NCI-H2081 (cell line): Measurements from ENCODE around the gene MARCHF6.
"Not testable (repeated sequence)": the region's sequence is repeated elsewhere in the genome, so short reads cannot be mapped to it uniquely, and the experiment has no call there.

Experiments
- DNase-seq, 2 experiments: peaks; one replicate each; lab custom pipeline; 2025; lab: John Stamatoyannopoulos, UW

MARCHF6 gene, protein sequence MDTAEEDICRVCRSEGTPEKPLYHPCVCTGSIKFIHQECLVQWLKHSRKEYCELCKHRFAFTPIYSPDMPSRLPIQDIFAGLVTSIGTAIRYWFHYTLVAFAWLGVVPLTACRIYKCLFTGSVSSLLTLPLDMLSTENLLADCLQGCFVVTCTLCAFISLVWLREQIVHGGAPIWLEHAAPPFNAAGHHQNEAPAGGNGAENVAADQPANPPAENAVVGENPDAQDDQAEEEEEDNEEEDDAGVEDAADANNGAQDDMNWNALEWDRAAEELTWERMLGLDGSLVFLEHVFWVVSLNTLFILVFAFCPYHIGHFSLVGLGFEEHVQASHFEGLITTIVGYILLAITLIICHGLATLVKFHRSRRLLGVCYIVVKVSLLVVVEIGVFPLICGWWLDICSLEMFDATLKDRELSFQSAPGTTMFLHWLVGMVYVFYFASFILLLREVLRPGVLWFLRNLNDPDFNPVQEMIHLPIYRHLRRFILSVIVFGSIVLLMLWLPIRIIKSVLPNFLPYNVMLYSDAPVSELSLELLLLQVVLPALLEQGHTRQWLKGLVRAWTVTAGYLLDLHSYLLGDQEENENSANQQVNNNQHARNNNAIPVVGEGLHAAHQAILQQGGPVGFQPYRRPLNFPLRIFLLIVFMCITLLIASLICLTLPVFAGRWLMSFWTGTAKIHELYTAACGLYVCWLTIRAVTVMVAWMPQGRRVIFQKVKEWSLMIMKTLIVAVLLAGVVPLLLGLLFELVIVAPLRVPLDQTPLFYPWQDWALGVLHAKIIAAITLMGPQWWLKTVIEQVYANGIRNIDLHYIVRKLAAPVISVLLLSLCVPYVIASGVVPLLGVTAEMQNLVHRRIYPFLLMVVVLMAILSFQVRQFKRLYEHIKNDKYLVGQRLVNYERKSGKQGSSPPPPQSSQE

GRCh38 chr5:10353241-10354047, at the start of gene MARCHF6:
Gene MARCHF6, plus strand, starts transcription at chr5:10353695. Its CDS starts 204 bp downstream, at chr5:10353899.
- DNase-seq: peak; percentile 99 to 100

- DNase-seq: no peak
These were observed 49.8 kb upstream of the MARCHF6 start for GRCh38 chr5:10303699-10304170.

GRCh38 chr5:10304932-10305331, 48.6 kb upstream of the MARCHF6 start:
- peak in 1 of 2 experiments; percentile 52 for DNase-seq

DNA sequence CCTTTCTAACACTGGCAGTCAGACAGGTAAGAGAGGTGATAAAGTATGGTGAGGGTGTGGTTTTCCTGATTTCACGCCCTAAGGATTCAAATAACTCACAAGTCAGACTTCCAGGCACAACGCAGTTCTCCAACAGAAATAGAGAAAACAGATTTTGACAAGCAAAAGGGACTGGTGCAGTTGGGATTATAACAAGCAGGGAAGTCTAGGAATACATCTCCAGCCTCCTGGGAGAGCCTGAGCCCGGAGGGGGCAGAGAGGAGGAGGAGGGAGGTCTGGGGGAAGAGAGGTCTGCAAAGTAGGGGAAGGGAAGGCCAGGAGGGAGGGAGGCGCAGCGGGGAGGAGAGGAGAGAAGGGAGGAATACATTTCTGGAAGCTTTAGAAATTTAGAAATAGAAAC, 47.4 kb upstream of the MARCHF6 start:
- DNase-seq: peak in 1 of 2 experiments; percentile 71

DNA sequence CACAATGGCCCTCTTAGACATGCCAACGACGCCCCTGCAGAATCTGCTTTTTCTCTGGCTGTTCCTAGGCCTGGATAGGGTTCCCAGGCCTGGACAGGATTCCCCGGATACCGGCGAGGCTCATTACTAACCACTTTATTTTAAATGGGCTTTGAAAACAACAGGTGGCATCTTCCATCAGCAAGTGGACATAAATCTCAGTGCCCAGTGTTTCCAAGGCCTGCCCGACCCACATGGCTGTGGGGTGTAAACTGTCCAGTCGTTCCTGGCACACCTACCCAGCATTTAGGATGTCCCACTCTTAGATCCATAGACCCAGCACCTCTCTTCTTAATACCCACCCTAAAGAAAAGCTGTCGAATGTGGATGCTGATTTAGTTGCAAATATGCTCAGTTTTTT, 46.7 kb upstream of the MARCHF6 start:
- peak in 1 of 2 experiments; percentile 62 for DNase-seq

DNA sequence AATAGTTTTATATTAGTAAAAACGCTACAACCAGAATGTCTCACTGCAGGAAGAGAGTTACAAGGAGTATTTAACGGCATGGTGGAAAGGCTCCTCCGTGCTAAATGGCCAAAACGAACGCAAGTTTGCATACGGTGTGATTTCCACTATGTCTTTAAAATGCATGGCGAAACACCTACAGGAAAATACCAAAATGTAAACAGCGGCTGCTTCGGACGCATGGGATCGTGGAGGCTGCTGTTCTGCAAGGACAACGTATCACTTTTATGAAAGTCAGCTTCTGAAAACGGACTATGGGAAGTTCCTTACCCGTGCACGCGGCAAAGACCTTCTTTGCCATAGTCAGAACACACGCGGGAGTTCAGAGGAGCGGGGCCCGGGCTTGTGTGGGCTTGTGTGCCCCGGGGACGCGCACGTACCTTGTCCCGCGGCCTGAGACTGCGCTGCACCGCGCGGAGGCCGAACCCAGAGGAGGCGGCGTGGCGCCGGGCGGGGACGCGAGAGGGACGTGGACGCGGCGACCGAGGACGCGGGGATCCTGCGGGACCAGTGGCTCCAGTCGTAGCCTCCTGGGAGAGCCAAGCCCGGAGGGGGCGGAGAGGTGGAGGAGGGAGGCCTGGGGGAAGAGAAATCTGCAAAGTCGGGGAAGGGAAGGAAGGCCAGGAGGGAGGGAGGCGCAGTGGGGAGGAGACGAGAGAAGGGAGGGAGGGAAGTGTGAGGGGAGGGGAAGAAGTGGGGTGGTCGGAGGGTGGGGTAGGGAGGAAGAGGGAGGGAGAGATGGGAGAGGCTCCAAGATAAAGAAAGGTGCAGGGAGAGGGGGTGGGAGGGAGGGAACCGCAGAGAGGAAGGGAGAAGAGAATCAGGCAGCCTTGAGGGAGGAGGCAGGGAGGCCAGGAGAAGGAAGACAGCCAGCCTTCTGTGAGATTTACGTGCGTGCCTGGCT, 46.0 kb upstream of the MARCHF6 start, which contains the start of gene CMBL:
Gene CMBL (minus strand): TSS at position 697 of the 943 bp plus-strand sequence. CDS start 17,140 bp downstream, outside the sequence.
- DNase-seq: peak; percentile 89 to 94

DNA sequence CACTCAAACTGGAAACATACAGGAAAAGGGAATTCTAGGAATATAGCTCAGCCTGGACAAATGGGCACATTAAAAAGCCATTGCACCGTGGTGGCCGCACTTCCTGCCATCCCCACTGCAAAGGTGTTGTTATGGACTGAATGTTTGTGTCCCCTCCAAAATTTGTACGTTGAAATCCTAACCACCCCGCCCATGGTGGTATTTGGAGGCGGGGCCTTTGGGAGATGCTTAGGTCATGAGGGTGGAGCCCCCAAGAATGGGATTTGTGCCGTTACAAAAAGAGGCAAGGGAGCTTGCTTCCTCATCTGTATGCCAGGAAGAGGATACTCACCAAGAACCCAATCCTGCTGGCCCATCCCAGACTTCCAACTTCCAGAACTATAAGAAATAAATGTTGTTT, 44.7 kb upstream of the MARCHF6 start:
- DNase-seq: no peak

- peak; percentile 40 to 74 for DNase-seq
These were observed 43.3 kb upstream of the MARCHF6 start for GRCh38 chr5:10310066-10310779.

GRCh38 chr5:10310835-10311570, 42.5 kb upstream of the MARCHF6 start:
- not testable (repeated sequence) for DNase-seq

DNA sequence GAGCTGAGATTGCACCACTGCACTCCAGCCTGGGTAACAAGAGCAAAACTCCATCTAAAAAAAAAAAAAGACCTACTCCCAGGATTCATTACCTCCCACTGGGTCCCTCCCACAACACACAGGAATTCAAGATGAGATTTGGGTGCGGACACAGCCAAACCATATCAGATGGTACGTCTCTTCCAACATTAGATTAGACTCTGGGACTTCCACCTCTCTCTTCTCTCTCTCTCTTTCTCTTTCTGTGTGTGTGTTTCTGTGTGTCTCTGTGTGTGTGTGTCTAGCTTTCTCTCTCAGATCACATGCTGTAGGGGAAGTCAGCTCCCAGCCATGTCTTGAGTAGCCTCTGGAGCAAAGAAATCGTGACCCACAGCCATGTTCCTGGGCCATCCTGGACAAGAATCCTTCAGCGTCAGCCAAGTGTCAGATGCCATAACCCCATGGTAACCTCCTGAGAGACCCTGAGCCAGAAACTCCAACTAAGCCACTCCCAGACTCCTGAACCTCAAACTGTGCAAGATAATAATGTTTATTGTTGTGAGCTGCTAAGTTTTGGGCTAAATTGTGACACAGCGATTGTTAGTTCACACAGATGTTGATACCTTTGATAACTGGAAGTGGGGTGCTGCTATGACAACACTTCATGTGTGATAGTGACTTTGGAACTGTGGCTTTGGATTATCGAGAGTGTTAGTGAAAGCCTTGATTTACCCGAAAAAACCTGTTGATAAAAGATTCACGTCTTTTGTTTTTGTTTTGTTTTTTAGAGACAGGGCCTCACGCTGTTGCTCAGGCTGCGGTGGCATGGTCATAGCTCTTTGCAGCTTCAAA, 41.7 kb upstream of the MARCHF6 start:
- DNase-seq: no peak

DNA sequence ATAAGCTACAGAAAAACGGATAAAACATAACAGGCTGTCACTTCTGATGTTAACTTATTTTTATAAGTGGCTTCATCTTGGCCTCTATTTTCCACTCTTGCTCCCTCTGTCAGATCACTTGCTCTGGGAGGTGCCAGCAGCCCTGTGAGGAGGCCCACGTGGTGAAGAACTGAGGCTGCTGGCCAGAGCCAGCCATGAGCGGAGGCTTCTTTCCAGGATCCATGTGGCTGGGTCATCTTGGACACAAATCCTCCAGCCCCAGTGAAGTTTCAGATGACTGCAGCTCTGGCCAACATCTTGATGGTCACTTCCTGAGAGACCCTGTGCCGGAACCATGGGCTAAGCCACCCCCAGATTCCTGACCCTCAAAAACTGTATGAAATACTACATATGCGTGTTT, 38.3 kb upstream of the MARCHF6 start:
- DNase-seq: no peak

DNA sequence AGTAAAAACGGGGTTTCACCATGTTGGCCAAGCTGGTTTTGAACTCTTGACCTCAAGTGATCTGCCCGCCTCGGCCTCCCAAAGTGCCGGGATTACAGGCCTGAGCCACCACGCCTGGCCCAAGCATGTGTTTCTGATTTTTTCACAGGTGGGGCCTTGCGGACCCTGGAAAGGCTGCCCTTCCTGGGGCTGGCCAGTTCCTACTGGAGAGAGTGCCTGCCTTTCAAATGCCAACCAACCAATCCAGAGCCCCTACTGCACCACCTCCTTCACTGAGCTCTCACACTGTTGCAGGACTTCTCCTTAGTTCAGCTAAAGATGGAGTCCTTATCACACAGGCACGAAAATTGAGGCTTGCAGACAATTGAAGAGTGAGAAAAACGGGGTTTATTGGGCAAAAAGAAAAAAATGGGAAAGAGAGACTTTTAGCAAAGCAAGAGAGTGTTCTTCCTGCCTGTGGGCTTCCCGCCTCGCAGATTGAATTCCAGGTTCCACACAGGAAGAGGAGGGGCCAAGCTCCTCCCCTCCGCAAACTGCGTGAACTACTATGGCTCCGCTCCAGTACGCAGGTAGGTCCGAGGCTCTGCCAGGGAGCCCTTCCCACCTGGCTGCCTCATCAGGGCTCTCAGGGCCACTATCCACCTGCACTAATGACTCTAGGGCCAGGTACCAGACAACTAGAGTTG, 37.5 kb upstream of the MARCHF6 start:
- DNase-seq: peak in 1 of 2 experiments; percentile 47

GRCh38 chr5:10317825-10318682, 35.4 kb upstream of the MARCHF6 start:
- no peak for DNase-seq

- no peak for DNase-seq
These were observed 34.2 kb upstream of the MARCHF6 start for GRCh38 chr5:10319202-10319851.

DNA sequence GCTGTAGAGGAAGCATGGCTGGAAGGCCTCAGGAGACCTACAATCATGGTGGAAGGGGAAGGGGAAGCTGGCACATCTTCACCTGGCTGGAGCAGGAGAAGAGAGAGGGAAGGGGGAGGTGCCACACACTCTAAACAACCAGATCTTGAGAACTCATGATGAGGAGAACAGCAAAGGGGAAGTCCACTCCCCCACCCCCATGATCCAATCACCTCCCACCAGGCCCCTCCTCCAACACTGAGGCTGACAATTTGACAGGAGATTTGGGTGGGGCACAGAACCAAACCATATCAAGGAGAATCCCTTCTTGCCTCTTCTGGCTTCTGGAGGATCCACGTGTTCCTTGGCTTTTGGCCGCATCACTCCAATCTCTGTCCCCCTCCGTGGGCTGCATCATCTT, 32.7 kb upstream of the MARCHF6 start:
- no peak for DNase-seq

- no peak for DNase-seq
These were observed 31.6 kb upstream of the MARCHF6 start for GRCh38 chr5:10321882-10322281.
